COLO668 (cell line): Measurements from ENCODE around the gene SPAG7.
A peak's percentile ranks its signal among the peaks of the same experiment; 100 is the strongest.

ENCODE experiments used
- DNase-seq: peaks from one replicate; lab custom pipeline; 2025; ENCODE audit not compliant: unreplicated experiment; lab: John Stamatoyannopoulos, UW

The SPAG7 gene, protein sequence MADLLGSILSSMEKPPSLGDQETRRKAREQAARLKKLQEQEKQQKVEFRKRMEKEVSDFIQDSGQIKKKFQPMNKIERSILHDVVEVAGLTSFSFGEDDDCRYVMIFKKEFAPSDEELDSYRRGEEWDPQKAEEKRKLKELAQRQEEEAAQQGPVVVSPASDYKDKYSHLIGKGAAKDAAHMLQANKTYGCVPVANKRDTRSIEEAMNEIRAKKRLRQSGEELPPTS

GRCh38 chr17:4967539-4968485 is at the start of gene SPAG7:
SPAG7 (minus strand) TSS chr17:4967817; CDS start chr17:4967804, 13 bp downstream.
- peak; percentile 90 for DNase-seq

DNA sequence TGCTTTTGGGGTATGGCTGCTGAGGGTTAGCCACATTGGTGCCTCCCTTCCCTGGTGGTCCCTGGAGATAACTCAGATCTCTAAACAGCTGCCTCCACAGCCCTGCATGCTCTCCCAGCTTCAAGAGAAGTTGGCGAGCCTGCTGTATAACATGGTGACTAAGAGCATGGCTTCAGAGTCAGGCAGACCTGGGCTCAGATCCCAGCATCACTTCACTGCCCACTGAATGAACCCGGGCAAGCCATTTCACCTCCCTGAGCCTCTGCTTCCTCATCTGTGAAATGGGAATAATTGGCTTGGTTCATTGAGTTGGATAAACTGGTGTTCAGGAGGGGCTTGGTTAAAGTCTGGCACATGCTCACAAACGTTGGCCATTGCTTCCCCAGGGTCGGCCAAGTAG is 46.7 kb upstream of the SPAG7 start:
- no peak for DNase-seq

DNA sequence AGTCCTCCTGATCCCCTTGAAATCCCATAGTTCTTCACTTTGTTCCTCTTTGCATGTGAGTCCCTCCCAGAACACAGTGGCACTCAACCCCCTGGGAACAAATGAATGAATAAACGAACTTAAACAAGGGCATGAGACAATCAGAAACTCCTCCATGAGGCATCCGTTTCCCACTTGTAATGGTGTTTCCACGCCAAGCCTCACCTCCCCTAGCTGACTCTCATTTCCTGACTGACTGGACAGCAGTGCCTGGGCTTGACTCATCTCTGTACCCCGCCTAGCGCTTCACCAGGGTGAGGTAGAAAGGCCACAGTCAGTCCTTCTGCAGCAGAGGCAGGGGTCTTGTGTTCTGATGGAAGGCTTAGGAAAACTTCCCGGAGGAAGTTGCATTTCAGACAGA is 44.3 kb upstream of the SPAG7 start:
- DNase-seq = no peak

DNA sequence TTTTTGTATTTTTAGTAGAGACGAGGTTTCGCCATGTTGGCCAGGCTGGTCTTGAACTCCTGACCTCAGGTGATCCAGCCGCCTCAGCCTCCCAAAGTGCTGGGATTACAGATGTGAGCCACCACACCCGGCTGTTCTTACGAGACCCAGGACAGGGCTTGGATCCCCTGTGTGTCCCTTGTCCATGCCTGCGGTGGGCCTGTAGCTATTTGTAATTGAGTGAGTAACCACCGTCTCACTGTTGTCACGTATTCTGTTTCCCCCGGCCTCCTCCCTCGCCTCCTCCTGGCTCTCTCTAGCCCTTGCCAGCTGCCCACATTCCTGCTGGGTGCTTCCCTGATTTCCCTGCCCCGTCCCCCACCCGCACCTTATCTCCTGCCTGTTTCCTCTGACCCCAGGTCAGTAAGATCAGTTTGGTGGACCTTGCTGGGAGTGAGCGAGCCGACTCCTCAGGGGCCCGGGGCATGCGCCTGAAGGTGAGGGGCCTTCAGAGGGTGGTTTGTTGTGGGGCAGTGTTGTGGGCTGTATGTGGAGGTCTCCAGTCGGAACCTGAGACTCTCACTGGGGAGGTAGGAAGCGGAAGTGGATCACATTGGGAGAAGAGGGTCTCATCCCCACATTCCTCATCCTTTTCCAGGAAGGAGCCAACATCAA is 35.7 kb upstream of the SPAG7 start:
- DNase-seq = no peak

- no peak for DNase-seq
These were observed 34.6 kb upstream of the SPAG7 start for GRCh38 chr17:5002121-5002788.

- DNase-seq = no peak
These were observed 32.6 kb upstream of the SPAG7 start for GRCh38 chr17:5000237-5000639.

DNA sequence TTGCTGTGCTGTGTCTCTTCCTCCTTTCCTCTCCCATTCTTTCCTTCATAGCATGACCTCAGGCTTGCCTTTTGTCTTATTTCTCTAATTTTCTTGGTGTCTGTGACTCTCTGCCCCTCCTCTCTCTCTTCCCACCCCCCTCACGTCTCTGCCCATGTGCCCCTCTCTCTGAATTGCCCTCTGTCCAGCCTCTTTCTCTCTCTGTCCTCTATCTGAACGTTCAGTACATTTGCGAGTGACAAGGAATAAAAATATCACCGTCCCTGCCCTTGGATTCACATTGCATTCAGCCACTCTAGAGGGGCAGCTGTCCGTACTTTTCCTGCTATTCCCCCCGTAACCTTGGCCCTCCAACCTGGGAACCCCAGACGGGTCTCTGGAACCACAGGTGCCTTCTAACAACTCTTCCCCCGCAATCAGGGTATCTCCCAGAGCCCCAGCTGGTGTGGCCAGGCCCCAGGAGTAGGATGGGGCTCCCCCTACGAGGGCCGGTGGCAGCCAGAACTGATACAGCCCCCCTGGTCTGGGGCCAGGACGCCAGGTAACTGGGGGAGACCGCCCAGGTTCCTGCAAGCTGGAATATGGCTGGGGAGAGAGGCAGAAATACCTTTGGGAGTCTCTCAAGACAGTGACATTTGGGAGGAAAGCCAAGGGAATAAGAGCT is 31.9 kb upstream of the SPAG7 start:
- DNase-seq = no peak

GRCh38 chr17:4998732-4999429 is 31.3 kb upstream of the SPAG7 start:
- DNase-seq = peak; percentile 6

DNA sequence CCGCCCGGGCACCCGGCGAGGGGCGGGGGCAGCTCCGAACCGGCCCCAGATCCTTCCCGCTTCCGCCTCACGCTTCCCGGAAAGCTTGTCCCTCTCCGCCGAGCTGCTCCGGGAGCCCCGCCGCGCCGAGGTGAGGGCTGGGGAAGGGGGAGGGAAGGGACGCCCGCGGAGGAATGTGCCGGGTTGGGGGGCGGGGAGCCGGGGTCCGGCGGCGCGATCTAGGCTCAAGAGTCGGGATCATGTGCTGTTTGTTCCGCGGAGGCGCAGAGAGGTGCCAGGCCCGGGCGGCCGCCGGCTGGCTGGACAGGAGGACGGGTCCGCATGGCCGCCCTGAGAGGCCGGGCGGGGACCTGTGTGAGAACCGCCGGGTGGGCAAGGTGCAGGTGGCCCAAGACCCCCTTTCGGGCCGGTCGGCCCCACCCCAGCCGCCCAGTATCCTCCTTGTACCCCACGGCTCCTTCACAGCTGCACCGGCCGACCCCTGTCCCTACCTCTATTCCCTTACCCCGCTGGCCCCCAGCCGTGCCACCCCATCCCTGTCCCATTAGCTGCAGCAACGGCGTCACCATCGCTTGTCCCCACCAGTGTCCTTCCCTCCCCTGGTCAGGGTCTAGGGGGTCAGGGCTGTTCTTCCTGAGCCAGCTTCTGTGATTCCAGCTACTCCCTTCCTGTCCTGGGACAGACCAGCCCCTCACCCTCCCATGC is 30.6 kb upstream of the SPAG7 start:
- no peak for DNase-seq

GRCh38 chr17:4997302-4998026 is 29.8 kb upstream of the SPAG7 start, which contains the start of the genes INCA1 and KIF1C:
INCA1 (minus strand) TSS chr17:4997522; CDS start chr17:4994437, 3,085 bp downstream.
KIF1C (plus strand) TSS chr17:4997950; CDS start chr17:5000247, 2,297 bp downstream.
- peak; percentile 91 for DNase-seq

GRCh38 chr17:4994081-4994595 is 26.5 kb upstream of the SPAG7 start:
- DNase-seq = no peak

GRCh38 chr17:4987767-4988567 is 20.4 kb upstream of the SPAG7 start:
- DNase-seq = no peak

DNA sequence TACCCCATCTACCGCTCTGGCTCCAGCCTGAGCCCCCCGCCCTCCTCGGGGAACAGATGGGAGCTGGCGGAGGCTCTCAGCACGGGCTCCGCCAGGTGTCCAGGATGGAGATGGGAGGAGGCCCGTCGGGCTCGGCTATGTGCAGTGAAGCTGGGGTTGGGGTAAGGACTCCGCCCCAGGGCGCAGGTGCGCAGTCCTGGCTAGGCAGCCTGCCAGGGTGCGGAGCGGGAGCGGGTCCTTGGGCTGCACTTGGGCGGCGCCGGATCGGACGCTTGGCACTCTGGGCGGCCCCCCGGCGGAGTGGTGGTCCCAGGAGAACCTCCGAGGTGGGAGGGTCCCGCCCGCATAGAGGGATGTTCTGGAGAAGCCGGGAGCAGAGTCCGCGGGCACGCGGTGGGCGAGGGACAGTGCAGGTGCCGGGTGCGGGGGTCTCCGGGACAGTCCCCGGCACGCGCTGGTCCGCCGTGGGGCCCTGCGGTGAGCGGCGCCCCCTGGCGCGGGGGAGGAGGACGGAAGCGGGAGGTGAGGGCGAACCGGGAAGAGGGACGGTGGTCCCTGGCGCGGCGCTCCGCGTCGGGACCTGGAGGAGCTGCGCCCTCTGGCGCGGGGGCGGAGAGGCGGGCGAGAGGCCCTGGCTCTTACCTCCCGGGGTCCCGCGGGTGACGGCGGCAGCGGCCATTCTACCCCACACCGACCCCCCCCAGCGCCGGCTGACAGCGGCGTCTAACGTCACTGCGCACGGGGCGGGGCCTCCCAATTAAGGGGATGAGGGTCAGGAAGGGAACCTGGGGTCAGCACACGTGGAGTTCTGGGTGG is 19.5 kb upstream of the SPAG7 start, which contains the start of gene CAMTA2:
TSS of gene CAMTA2 (minus strand) at position 725 of the 816 bp plus-strand sequence. CDS start 1,453 bp downstream, outside the sequence.
- peak; percentile 87 for DNase-seq

GRCh38 chr17:4986403-4986802 is 18.8 kb upstream of the SPAG7 start:
- peak; percentile 13 for DNase-seq

DNA sequence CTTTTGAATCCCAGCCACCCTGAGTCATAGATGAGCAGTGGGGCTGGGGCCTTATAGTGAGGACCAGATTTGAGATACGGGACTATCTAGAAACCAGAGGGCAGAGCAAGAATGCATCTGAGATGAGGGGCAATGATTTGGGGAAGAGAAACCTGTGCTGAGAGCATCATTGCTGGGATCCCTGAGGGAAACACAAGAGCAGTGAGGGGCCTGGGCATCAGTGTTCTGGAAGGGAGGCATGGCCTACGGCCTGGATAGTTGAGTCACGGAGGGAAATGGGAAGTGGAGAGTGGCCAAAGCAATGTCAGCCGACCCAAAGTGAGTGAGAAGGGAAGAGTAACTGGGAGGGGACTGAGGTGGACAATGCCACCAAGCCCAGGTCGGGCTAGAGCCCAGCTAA is 14.7 kb upstream of the SPAG7 start:
- no peak for DNase-seq

GRCh38 chr17:4980644-4981216 is 13.1 kb upstream of the SPAG7 start:
- DNase-seq = peak; percentile 2
